ENCODE results near the gene ARHGAP29.

ARHGAP29 gene

GRCh38 chr1:94130851-94131595, 106.4 kb downstream of the ARHGAP29 start:
- Histone ChIP-seq H3K4me3 (ENCODE audit: low read depth, low read length) (no peak overlapping the region), H3K27ac (ENCODE audit: extremely low read depth, low read depth, low read length) (no peak overlapping the region), H3K4me1 (ENCODE audit: control insufficient read depth, insufficient read depth, low read length) (no peaks in the 10 kb centered on the region), H3K9me3 (ENCODE audit: control insufficient read depth, insufficient read depth, low read depth, low read length) (no peaks in the 10 kb centered on the region), H3K36me3 (ENCODE audit: control insufficient read depth in 2 of 2, insufficient read depth in 1 of 2, low read length in 2 of 2) (no peaks in the 10 kb centered on the region)
- ChIA-PET POLR2A (no interaction called here), CTCF (interaction anchor here (0.6 to 0.9 kb wide), 3 partner anchors 69 to 231 kb away, joined by 3 to 4 read pairs (median 3); no protein-coding TSS in a partner anchor)
- TF ChIP-seq ZFP3 (tag by site-specific recombination; IDR thresholded peaks at IDR 0.05; ENCODE audit: low read depth) (no peak), ZNF19 (tag by site-specific recombination; IDR thresholded peaks at IDR 0.05; ENCODE audit: low read depth) (no peak), GLIS2 (tag by site-specific recombination; IDR thresholded peaks at IDR 0.05) (no peak), GFI1B (tag by site-specific recombination; IDR thresholded peaks at IDR 0.05) (no peak), GLI4 (tag by site-specific recombination; IDR thresholded peaks at IDR 0.05) (no peak), ZNF645 (tag by site-specific recombination; IDR thresholded peaks at IDR 0.05) (no peak), ZNF785 (tag by site-specific recombination; IDR thresholded peaks at IDR 0.05) (no peak), ZEB2 (tag by site-specific recombination; IDR thresholded peaks at IDR 0.05) (no peak), ZNF423 (tag by site-specific recombination; IDR thresholded peaks at IDR 0.05) (no peak)
- TF ChIP-seq, protein P1, sequence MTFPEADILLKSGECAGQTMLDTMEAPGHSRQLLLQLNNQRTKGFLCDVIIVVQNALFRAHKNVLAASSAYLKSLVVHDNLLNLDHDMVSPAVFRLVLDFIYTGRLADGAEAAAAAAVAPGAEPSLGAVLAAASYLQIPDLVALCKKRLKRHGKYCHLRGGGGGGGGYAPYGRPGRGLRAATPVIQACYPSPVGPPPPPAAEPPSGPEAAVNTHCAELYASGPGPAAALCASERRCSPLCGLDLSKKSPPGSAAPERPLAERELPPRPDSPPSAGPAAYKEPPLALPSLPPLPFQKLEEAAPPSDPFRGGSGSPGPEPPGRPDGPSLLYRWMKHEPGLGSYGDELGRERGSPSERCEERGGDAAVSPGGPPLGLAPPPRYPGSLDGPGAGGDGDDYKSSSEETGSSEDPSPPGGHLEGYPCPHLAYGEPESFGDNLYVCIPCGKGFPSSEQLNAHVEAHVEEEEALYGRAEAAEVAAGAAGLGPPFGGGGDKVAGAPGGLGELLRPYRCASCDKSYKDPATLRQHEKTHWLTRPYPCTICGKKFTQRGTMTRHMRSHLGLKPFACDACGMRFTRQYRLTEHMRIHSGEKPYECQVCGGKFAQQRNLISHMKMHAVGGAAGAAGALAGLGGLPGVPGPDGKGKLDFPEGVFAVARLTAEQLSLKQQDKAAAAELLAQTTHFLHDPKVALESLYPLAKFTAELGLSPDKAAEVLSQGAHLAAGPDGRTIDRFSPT (tag by site-specific recombination; IDR thresholded peaks at IDR 0.05) = no peak
- TF ChIP-seq, protein P2, sequence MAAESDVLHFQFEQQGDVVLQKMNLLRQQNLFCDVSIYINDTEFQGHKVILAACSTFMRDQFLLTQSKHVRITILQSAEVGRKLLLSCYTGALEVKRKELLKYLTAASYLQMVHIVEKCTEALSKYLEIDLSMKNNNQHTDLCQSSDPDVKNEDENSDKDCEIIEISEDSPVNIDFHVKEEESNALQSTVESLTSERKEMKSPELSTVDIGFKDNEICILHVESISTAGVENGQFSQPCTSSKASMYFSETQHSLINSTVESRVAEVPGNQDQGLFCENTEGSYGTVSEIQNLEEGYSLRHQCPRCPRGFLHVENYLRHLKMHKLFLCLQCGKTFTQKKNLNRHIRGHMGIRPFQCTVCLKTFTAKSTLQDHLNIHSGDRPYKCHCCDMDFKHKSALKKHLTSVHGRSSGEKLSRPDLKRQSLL (tag by site-specific recombination; IDR thresholded peaks at IDR 0.05) = no peak

GRCh38 chr1:94126651-94127050, 110.7 kb downstream of the ARHGAP29 start:
- Histone ChIP-seq H3K27ac (ENCODE audit: extremely low read depth, low read depth, low read length) (no peak overlapping the region), H3K4me1 (ENCODE audit: control insufficient read depth, insufficient read depth, low read length) (0 out of 2 replicates have a peak, but pooled peaks cover 3% of the 10 kb centered on the region), H3K36me3 (ENCODE audit: control insufficient read depth in 2 of 2, insufficient read depth in 1 of 2, low read length in 2 of 2) (no peaks in the 10 kb centered on the region), H3K4me3 (ENCODE audit: low read depth, low read length) (no peak overlapping the region), H3K9me3 (ENCODE audit: control insufficient read depth, insufficient read depth, low read depth, low read length) (no peaks in the 10 kb centered on the region)
- no peak for TF ChIP-seq ZIC2 (tag by site-specific recombination; IDR thresholded peaks at IDR 0.05)
- TF ChIP-seq SP2 (tag by site-specific recombination; IDR thresholded peaks at IDR 0.05) = no peak
- TF ChIP-seq ZFP3 (tag by site-specific recombination; IDR thresholded peaks at IDR 0.05; ENCODE audit: low read depth) = no peak
- TF ChIP-seq ZNF433 (tag by site-specific recombination; IDR thresholded peaks at IDR 0.05; ENCODE audit: low read depth) = no peak
- TF ChIP-seq EGR2 (tag by site-specific recombination; IDR thresholded peaks at IDR 0.05; ENCODE audit: low read depth) = no peak
- no peak for TF ChIP-seq PRDM2 (tag by site-specific recombination; IDR thresholded peaks at IDR 0.05; ENCODE audit: borderline replicate concordance)
- TF ChIP-seq KLF16 (tag by site-specific recombination; IDR thresholded peaks at IDR 0.05) = no peak
- no peak for TF ChIP-seq ZNF391 (tag by site-specific recombination; IDR thresholded peaks at IDR 0.05; ENCODE audit: borderline replicate concordance, low read depth)
- TF ChIP-seq ZNF560 (tag by site-specific recombination; IDR thresholded peaks at IDR 0.05; ENCODE audit: borderline replicate concordance) = no peak
- TF ChIP-seq ZNF416 (tag by site-specific recombination; IDR thresholded peaks at IDR 0.05) = no peak
- no peak for TF ChIP-seq SP3 (tag by site-specific recombination; IDR thresholded peaks at IDR 0.05)
- ChIA-PET CTCF (interaction anchor here (1.7 kb wide), 1 partner anchor 207 kb away, joined by 4 read pairs; no protein-coding TSS in a partner anchor), POLR2A (no interaction called here)

Data from HEK293 (cell line).